ENCODE results near the gene ADPRS. TPM values are rescaled to one million over a fixed set of nuclear protein-coding genes. Genes with fewer than 3 reads are reported as not detected.
A peak's percentile ranks its signal among the peaks of the same experiment; 100 is the strongest.

ADPRS gene
- total RNA-seq, 1 experiment from 2014 or later = 27.8 TPM

DNA sequence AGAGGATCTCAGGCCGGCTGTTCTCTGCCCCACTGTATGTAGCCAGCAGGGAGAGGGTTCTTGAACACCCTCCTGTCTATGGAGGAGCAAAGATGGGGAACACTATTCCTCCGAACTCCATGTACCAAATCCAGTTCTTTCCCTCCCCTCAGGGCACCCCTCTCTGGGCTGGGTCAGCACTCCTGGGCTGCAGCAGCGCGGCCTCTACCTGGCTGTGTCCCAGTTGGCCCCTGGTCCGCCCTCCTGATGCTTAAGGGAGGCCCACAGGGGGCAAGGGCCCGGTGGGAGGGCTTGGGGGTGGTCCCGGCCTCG lies 471 bp upstream of the ADPRS start:
- no peak overlapping the region for H4K5ac ChIP-seq (ENCODE audit: insufficient read length, low read depth, low read length)

More for the DNA sequence above, 471 bp upstream of the ADPRS start:
- H3K23ac ChIP-seq (ENCODE audit: insufficient read length, low read depth, low read length) = no peak overlapping the region
- no peak overlapping the region for H3K56ac ChIP-seq (ENCODE audit: insufficient read length, low read depth, low read length)
- H2BK120ac ChIP-seq (ENCODE audit: low read depth, low read length, poor library complexity, severe bottlenecking) = no peak overlapping the region
- DNase-seq = no peak
- 0 out of 2 replicates have a peak overlapping the region, but pooled peaks have one; percentile 56 for H3K14ac ChIP-seq (ENCODE audit: insufficient read depth, low read length)
- no peak for TF ChIP-seq CTCF (conservative IDR thresholded peaks at IDR 0.05)
- H3K4ac ChIP-seq (ENCODE audit: low read depth, low read length) = no peak overlapping the region
- H3K79me2 ChIP-seq (ENCODE audit: insufficient read depth, low read length) = peaks cover 2% of the 10 kb centered on the region; the same call in 1 of the 2 replicates
- no CpG with 5 or more reads among the region's 8 CpGs for WGBS (ENCODE audit: extremely low coverage, insufficient read length, low lambda C conversion rate)
- H2BK5ac ChIP-seq (ENCODE audit: insufficient read length, low read length) = no peak overlapping the region
- Mint-ChIP-seq H3K36me3 (ENCODE audit: insufficient read depth in 1 of 3, low read depth in 3 of 3) (peaks cover 18 to 26% (median 24%) of the 10 kb centered on the region in 3 experiments; a peak in 6 of 7 replicates), H3K4me1 (peaks cover 17 to 25% of the 10 kb centered on the region in 2 experiments), H3K27me3 (ENCODE audit: low read depth) (peaks cover 10% of the 10 kb centered on the region), H3K9me3 (no peaks in the 10 kb centered on the region; a peak in 1 of 5 replicates), H3K4me3 (peak overlapping the region; percentile 26 to 32; a peak in 2 of 5 replicates), H3K27ac (no peak overlapping the region)
- H4K8ac ChIP-seq (replicated peaks; ENCODE audit: insufficient read length, low read depth, low read length) = no peak overlapping the region
- no peak overlapping the region for H3K9ac ChIP-seq (ENCODE audit: extremely low read depth, insufficient read length, low read length)
- no peak overlapping the region for H2AK5ac ChIP-seq (ENCODE audit: insufficient read length, low read length)
- peak overlapping the region; percentile 44 for H3K18ac ChIP-seq (ENCODE audit: insufficient read length, low read depth, low read length)
- H3K4me2 ChIP-seq (ENCODE audit: insufficient read depth, insufficient read length, low read length) = peak overlapping the region; percentile 91
- no peak overlapping the region for H2BK15ac ChIP-seq (ENCODE audit: low read depth, low read length)
- no peak overlapping the region for H3K27ac ChIP-seq (ENCODE audit: insufficient read length, low read depth, low read length)
- no peaks in the 10 kb centered on the region for H3K27me3 ChIP-seq (ENCODE audit: insufficient read depth, low read length)
- H2BK12ac ChIP-seq (ENCODE audit: insufficient read length, low read depth, low read length) = no peak overlapping the region
- peaks cover 14% of the 10 kb centered on the region for H3K23me2 ChIP-seq (ENCODE audit: insufficient read length, low read depth, low read length, poor library complexity, severe bottlenecking)
- no peaks in the 10 kb centered on the region for H3K4me1 ChIP-seq (ENCODE audit: insufficient read depth, low read length)
- no peaks in the 10 kb centered on the region for H4K20me1 ChIP-seq (ENCODE audit: control insufficient read depth, insufficient read depth, insufficient read length)
- H2BK20ac ChIP-seq (ENCODE audit: low read depth, low read length, poor library complexity, severe bottlenecking) = no peak overlapping the region
- no peak overlapping the region for H3T11ph ChIP-seq (ENCODE audit: low read length)
- no peaks in the 10 kb centered on the region for H3K79me1 ChIP-seq (ENCODE audit: insufficient read depth, low read depth, low read length, poor library complexity, severe bottlenecking)
- H4K91ac ChIP-seq (ENCODE audit: insufficient read length, low read depth, low read length) = no peak overlapping the region
- H3K9me3 ChIP-seq (ENCODE audit: control insufficient read depth, low read depth, low read length) = no peaks in the 10 kb centered on the region
- H2AFZ ChIP-seq (ENCODE audit: low read length) = no peak overlapping the region
